ENCODE data around the gene DNAAF5.

DNA sequence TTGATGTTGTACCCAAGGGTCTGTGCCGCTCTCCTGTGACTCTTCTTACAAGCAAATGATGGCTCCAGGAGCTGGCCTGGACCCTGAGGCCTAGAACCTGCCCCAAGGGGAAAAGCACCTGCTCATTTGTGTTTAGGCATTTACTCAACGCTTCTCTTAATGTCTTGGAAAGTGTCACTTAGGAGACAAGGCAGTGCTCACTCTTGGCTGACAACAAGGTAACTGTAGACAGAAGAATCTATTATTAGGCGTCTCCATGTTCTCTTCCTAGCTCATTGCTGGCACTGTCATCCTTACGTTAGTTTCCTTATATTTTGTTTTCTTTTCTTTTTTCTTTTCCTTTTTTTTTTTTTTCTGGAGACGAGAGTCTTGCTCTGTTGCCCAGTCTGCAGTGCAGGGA, 67.7 kb downstream of the DNAAF5 start:
- TF ChIP-seq, protein P1, sequence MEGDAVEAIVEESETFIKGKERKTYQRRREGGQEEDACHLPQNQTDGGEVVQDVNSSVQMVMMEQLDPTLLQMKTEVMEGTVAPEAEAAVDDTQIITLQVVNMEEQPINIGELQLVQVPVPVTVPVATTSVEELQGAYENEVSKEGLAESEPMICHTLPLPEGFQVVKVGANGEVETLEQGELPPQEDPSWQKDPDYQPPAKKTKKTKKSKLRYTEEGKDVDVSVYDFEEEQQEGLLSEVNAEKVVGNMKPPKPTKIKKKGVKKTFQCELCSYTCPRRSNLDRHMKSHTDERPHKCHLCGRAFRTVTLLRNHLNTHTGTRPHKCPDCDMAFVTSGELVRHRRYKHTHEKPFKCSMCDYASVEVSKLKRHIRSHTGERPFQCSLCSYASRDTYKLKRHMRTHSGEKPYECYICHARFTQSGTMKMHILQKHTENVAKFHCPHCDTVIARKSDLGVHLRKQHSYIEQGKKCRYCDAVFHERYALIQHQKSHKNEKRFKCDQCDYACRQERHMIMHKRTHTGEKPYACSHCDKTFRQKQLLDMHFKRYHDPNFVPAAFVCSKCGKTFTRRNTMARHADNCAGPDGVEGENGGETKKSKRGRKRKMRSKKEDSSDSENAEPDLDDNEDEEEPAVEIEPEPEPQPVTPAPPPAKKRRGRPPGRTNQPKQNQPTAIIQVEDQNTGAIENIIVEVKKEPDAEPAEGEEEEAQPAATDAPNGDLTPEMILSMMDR (IDR thresholded peaks at IDR 0.05), result no peak
- TF ChIP-seq POLR2A (IDR thresholded peaks at IDR 0.05), result no peak
